ENCODE results near the gene OR1K1.

DNA sequence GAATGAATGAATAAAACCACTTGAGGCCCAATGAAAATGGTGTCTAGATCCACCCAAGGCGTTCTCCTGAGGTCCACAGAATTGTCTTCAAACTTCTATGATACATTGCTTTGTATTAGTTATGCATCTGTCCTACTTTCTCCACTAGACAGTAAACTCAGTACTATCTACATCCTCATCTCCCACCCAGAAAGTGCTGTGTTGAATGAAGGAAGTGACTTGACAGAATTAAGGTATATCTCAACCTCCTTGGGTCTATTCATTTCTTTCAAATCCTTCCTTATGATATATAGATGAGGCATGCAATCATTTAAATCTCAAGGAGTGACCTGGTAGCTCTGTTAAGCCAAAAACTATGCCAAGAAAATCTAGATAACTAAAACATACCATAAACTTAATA lies 44.2 kb downstream of the OR1K1 start:
- TF ChIP-seq CTCF (IDR thresholded peaks at IDR 0.05; ENCODE audit: poor library complexity): no peak
- no peak for TF ChIP-seq EZH2phosphoT487 (IDR thresholded peaks at IDR 0.05; ENCODE audit: low read depth, severe bottlenecking, unreplicated experiment)
- no peak for TF ChIP-seq EZH2 (IDR thresholded peaks at IDR 0.05; ENCODE audit: borderline replicate concordance)
